HG03280 (cell line): ENCODE data around the gene FLT1.

Experiments
- ATAC-seq: cut with Tn5 transposase; IDR thresholded peaks from one replicate; pipeline ENCODE4 v1.9.1; 2021; ENCODE audit warnings: mild to moderate bottlenecking, moderate library complexity; ENCODE audit not compliant: unreplicated experiment

Gene FLT1

GRCh38 chr13:28528388-28528787, 33.5 kb upstream of the FLT1 start:
- no peak for ATAC-seq

- ATAC-seq, result no peak
Measured at GRCh38 chr13:28527629-28528028, 32.7 kb upstream of the FLT1 start.

GRCh38 chr13:28526876-28527275, 31.9 kb upstream of the FLT1 start:
- ATAC-seq, result no peak

GRCh38 chr13:28522871-28523270, 27.9 kb upstream of the FLT1 start:
- ATAC-seq, result no peak

- ATAC-seq, result no peak
Measured at GRCh38 chr13:28513745-28514144, 18.8 kb upstream of the FLT1 start.

GRCh38 chr13:28510542-28510941, 15.6 kb upstream of the FLT1 start:
- no peak for ATAC-seq

- no peak for ATAC-seq
Measured at GRCh38 chr13:28510066-28510465, 15.1 kb upstream of the FLT1 start.

- ATAC-seq, result no peak
Measured at GRCh38 chr13:28505543-28506135, 10.7 kb upstream of the FLT1 start.

GRCh38 chr13:28503182-28503967, 8.4 kb upstream of the FLT1 start:
- no peak for ATAC-seq

- ATAC-seq, result no peak
Measured at GRCh38 chr13:28501547-28501946, 6.6 kb upstream of the FLT1 start.

- no peak for ATAC-seq
Measured at GRCh38 chr13:28499609-28500008, 4.7 kb upstream of the FLT1 start.

- no peak for ATAC-seq
Measured at GRCh38 chr13:28498481-28499115, 3.7 kb upstream of the FLT1 start.

- ATAC-seq, result no peak
Measured at GRCh38 chr13:28497143-28497876, 2.4 kb upstream of the FLT1 start.

- no peak for ATAC-seq
Measured at GRCh38 chr13:28496188-28496564, 1.2 kb upstream of the FLT1 start.

- no peak for ATAC-seq
Measured at GRCh38 chr13:28495538-28496187, 735 bp upstream of the FLT1 start.

GRCh38 chr13:28494504-28494777, 487 bp downstream of the FLT1 start:
- ATAC-seq, result no peak

- no peak for ATAC-seq
Measured at GRCh38 chr13:28493740-28494503, 1.0 kb downstream of the FLT1 start.

GRCh38 chr13:28492569-28493367, 2.2 kb downstream of the FLT1 start:
- no peak for ATAC-seq

GRCh38 chr13:28490061-28490460, 4.9 kb downstream of the FLT1 start:
- ATAC-seq, result no peak

- ATAC-seq, result no peak
Measured at GRCh38 chr13:28489524-28489931, 5.4 kb downstream of the FLT1 start.
